Stimulated activated CD4-positive, alpha-beta T cell treated with anti-CD3 and anti-CD28 coated beads, Interleukin-15, amount 100 ng/mL, for 1 hour (primary cell): ENCODE measurements around the gene TTLL8.

Source experiments
- DNase-seq, 2 donors: peaks; one replicate each; pipeline ENCODE4 v3.0.0-alpha.2; 2020; ENCODE audit warnings: low read depth in 1 of 2, low spot score in 1 of 2

Gene TTLL8

GRCh38 chr22:50062509-50063135, 4.5 kb upstream of the TTLL8 start:
- no peak for DNase-seq

GRCh38 chr22:50061824-50062355, 3.8 kb upstream of the TTLL8 start:
- DNase-seq: no peak

- no peak for DNase-seq
Measured at GRCh38 chr22:50061141-50061823, 3.2 kb upstream of the TTLL8 start.

GRCh38 chr22:50060441-50061140, 2.5 kb upstream of the TTLL8 start:
- DNase-seq: no peak

- no peak for DNase-seq
Measured at GRCh38 chr22:50059881-50060262, 1.8 kb upstream of the TTLL8 start.

- no peak for DNase-seq
Measured at GRCh38 chr22:50058906-50059880, 1.1 kb upstream of the TTLL8 start.

- DNase-seq: no peak
Measured at GRCh38 chr22:50057278-50058060, 629 bp downstream of the TTLL8 start.

- DNase-seq: no peak
Measured at GRCh38 chr22:50056214-50056972, 1.7 kb downstream of the TTLL8 start.

GRCh38 chr22:50053861-50054260, 4.2 kb downstream of the TTLL8 start:
- no peak for DNase-seq

- no peak for DNase-seq
Measured at GRCh38 chr22:50051930-50052329, 6.2 kb downstream of the TTLL8 start.

- DNase-seq: no peak
Measured at GRCh38 chr22:50049299-50050195, 8.6 kb downstream of the TTLL8 start.

GRCh38 chr22:50048836-50049235, 9.3 kb downstream of the TTLL8 start:
- DNase-seq: no peak

GRCh38 chr22:50048061-50048765, 9.9 kb downstream of the TTLL8 start:
- no peak for DNase-seq

- no peak for DNase-seq
Measured at GRCh38 chr22:50047346-50047745, 10.8 kb downstream of the TTLL8 start.

GRCh38 chr22:50046481-50047245, 11.4 kb downstream of the TTLL8 start:
- DNase-seq: no peak

GRCh38 chr22:50046019-50046415, 12.1 kb downstream of the TTLL8 start:
- DNase-seq: no peak
